RPMI7951 (cell line): ENCODE measurements around the gene NR1H2. TPM values are rescaled to one million over a fixed set of nuclear protein-coding genes. Genes with fewer than 3 reads are reported as not detected.
A peak's percentile ranks its signal among the peaks of the same experiment; 100 is the strongest.

Source experiments
- DNase-seq: peaks from one replicate; pipeline ENCODE4 v3.0.0-alpha.2; 2012; ENCODE audit warnings: low read depth
- total RNA-seq: library from RNA; depleted of rRNA; stranded (reverse); fragments of >200 nt; shearing (Covaris generic); gene quantifications from 2 replicates; pipeline ENCODE4 v1.2.3, GENCODE V29; 2014; rRNA removed

The NR1H2 gene
- total RNA-seq, 1 experiment from 2014 or later: 92.0 TPM

- DNase-seq: no peak
Measured at GRCh38 chr19:50422397-50423278, 46.4 kb downstream of the NR1H2 start.

- DNase-seq: no peak
Measured at GRCh38 chr19:50423279-50424113, 47.2 kb downstream of the NR1H2 start.

- DNase-seq: no peak
Measured at GRCh38 chr19:50425581-50425980, 49.3 kb downstream of the NR1H2 start.

- no peak for DNase-seq
Measured at GRCh38 chr19:50427318-50427925, 51.2 kb downstream of the NR1H2 start.

- DNase-seq: peak; percentile 59
Measured at GRCh38 chr19:50427997-50428425, 51.8 kb downstream of the NR1H2 start.

- no peak for DNase-seq
Measured at GRCh38 chr19:50428772-50429463, 52.7 kb downstream of the NR1H2 start.

- DNase-seq: no peak
Measured at GRCh38 chr19:50430888-50431342, 54.7 kb downstream of the NR1H2 start.

GRCh38 chr19:50431343-50432220, 55.3 kb downstream of the NR1H2 start:
- peak; percentile 49 for DNase-seq

- DNase-seq: no peak
Measured at GRCh38 chr19:50432221-50433028, 56.2 kb downstream of the NR1H2 start, which contains the start of gene MYBPC2. MYBPC2 (plus strand) TSS chr19:50432892; CDS start chr19:50432954, 62 bp downstream.

Other genes with a start within 250 kb of the NR1H2 start
- not detected in 2 replicates for gene IZUMO2, start 213.2 kb upstream of the NR1H2 start, total RNA-seq
- gene MYH14, start 172.8 kb upstream of the NR1H2 start, total RNA-seq: under 0.01 and 0.39 TPM in 2 replicates
- 0.12 TPM in 1 of 2 replicates, not detected in the other for gene KCNC3, start 47.1 kb upstream of the NR1H2 start, total RNA-seq
- under 0.01 TPM in 1 of 2 replicates, not detected in the other for gene NAPSA, start 10.8 kb upstream of the NR1H2 start, total RNA-seq
- 38.6 and 42.7 TPM in 2 replicates for gene POLD1, start 7.9 kb downstream of the NR1H2 start, total RNA-seq
- gene SPIB, start 42.5 kb downstream of the NR1H2 start, total RNA-seq: not detected in 2 replicates
- gene MYBPC2, start 56.4 kb downstream of the NR1H2 start, total RNA-seq: 0.10 TPM in 1 of 2 replicates, not detected in the other
- gene EMC10, start 100.0 kb downstream of the NR1H2 start, total RNA-seq: 36.9 and 75.3 TPM in 2 replicates
- gene GARIN5A, start 100.4 kb downstream of the NR1H2 start, total RNA-seq: 1.3 TPM in 1 of 2 replicates, not detected in the other
- 39.0 and 53.5 TPM in 2 replicates for gene JOSD2, start 134.7 kb downstream of the NR1H2 start, total RNA-seq
- gene ASPDH, start 137.5 kb downstream of the NR1H2 start, total RNA-seq: not detected in 2 replicates
- not detected in 2 replicates for gene LRRC4B, start 192.0 kb downstream of the NR1H2 start, total RNA-seq